ENCODE results near the gene ZNF587B.
A peak's percentile ranks its signal among the peaks of the same experiment; 100 is the strongest.
"Not testable (repeated sequence)": the region's sequence is repeated elsewhere in the genome, so short reads cannot be mapped to it uniquely, and the experiment has no call there.

Gene ZNF587B

DNA sequence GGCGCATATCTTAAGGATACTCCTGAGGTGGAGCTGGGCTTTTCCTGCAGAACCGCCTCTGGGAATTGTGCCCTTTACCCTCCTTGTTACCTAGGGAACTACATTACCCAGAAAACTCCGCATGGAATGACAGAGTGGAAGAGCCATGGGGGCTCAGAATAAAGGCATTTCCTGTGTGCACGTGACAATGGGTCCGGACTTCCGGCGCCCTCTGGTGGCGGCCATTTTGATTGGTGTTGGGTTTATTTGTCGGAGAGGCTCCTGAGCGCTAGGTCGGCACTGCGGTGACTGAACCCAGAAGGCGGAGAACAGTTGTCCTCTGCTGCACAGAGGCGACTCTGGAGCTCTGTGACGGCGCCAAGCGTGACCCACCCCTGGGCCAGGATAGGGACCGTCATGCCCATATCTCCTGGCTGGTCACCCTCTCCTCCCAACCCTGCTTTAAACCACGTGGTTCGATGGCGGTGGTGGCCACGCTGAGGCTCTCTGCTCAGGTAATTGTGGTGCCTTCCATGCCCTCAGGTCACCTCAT, at the start of gene ZNF587B:
ZNF587B (plus strand) TSS at position 229 of the 532 bp plus-strand sequence; CDS start at position 459, 230 bp downstream.
- peak; percentile 85 for DNase-seq (ENCODE audit: low read depth)

DNA sequence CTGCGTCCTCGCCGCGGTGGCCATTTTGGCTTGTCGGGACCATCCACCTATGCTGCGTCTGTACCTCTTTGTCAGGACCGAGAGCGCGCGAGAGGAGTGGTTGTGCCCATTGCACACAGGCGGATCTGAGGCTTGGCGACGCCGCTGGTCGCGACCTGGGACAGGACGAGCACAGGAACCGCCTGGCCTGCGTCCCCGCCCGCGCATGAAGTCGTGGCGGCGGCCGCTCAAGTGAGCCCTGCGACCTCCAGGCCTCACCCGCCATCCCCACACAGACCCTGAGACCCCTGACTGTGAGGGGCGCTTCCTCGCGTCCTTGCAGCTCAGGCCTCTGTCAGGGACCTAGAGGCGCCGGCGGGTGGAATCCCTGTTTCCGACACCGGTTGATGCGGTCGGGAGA, 43.8 kb upstream of the ZNF587B start:
- DNase-seq (ENCODE audit: low read depth): no peak

DNA sequence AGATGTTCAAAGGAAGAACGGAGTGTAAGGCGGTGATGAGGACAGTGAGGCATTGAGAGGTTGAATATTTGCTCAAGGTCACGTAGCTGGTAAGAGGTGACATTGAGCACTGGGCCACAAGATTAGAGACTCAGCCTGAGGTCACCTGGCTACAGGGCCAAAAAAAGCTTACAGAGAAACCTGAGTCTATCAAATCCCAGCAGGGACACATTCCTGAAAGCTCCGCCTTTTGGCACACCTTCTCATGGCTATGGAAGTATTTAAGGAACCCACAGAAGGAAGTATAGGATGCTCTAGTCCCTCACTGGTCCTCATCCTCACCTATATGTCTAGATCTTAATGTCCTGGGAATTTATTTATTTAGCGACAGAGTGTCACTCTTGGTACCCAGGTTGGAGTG, 43.2 kb upstream of the ZNF587B start:
- no peak for DNase-seq (ENCODE audit: low read depth)

DNA sequence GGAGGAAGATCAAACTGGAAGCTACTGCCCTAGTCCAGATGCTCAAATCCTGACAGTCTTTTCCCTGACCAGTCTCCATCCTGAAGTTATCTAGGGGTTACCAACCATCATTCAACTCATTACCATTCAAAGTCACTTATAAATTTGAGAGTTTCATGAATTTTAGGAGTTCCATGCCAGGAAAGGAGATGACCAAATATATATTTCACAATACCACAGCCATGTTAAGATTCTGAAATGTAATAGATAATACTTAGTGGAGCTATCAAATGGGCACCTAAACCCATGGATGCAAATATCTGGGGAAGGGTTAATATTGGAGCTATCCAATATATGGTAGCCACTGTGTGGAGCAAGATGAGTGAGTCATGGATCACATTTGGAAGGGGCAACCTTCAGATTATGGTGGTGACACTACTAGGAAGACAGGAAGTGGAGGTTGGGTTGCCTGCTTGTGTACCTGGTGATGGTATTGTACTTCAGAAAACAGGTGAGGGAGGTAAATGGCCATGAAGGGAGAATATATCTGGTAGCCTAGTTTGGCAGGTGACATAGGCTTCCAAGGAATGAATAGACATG, 41.9 kb upstream of the ZNF587B start:
- DNase-seq (ENCODE audit: low read depth): no peak

DNA sequence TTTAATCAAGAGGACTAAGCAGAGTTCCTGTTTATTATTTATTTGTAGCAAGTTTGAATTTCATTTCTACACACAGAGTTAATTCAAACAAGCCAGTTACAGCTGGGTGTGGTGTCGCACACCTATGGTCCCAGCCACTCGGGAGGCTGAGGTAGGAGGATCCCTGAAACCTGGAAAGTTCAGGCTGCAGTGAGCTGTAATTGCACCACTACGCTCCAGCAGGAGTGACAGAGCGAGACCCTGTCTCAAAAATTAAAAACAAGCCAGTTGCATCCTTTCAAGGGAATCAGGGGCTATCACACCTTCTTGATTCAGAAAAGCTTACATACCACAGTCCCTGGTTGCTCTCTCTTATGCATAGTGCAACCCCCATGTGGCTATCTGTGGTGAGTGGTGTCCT, 40.8 kb upstream of the ZNF587B start:
- DNase-seq (ENCODE audit: low read depth): no peak

DNA sequence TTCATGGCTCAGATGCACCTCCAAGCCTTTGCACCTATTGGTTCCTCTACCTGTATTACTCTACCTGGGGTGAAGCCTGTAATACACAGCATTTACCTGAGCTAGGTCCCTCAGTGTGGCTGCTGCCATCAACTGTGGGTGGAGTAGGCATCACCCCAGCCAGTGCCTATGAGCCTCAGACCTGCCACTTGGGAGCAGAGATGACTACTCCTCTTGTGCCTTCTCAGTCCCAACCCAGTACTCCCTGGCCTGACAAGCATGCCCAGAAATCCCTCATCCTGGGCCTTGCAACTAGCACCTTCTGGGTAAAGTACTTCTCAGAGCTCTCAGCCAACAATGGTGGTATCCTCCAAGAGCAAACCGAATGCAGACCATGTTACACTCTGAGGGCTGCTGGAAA, 33.5 kb upstream of the ZNF587B start:
- DNase-seq (ENCODE audit: low read depth): not testable (repeated sequence)

DNA sequence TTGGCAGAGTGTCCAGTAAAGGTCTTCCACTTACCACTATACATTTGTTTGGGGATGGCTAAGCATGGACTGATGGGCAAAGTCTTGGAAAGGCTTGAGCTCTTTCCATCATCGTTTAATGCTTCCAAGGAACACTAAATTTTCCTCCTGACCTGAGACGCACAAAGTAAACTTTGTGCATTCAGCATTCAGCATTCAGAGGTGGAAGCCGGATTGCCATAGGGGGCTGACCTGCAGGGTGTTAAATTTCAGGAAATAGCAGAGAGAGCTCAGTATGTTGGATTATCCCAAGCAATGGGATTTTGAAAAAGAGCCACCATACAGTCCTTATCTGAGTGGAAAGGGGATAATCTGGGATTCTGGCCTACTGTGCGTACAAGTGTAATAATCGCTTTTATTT, 29.4 kb upstream of the ZNF587B start:
- no peak for DNase-seq (ENCODE audit: low read depth)

DNA sequence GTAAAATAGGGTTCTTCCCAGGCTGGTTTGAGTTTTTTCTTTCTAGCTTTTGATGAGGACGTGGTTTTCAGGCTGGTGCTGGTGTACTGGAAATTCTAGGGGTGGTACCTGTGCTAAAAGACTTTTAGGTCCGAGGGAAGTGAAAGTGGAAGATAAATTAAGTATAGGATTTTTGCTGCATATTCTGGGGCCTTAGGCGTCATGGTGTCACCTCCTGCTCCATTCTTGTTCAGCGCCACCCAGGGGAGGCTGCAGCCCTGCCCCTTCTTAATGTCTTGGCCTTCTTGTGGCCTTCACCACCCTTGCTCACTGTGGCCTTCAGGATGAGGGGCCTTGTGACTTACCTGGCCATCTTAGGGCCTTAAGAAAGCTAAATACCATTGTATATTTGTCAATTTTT, 27.8 kb upstream of the ZNF587B start:
- no peak for DNase-seq (ENCODE audit: low read depth)

DNA sequence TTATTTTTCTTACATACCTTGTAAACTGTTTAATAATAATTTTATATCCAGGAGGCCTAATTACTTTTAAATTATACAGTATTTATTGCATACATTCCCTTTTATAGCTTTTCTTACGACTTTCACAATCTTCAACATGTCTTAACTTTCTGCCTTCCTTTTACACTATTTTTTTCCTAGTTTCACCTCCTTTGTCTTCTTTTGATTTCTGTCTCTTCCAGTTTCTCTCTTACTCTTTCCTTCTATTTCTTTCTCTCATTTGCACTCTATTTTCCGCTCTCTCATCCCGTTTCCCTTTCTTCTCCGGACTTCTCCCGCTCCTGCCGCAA, 26.9 kb upstream of the ZNF587B start:
- no peak for DNase-seq (ENCODE audit: low read depth)

DNA sequence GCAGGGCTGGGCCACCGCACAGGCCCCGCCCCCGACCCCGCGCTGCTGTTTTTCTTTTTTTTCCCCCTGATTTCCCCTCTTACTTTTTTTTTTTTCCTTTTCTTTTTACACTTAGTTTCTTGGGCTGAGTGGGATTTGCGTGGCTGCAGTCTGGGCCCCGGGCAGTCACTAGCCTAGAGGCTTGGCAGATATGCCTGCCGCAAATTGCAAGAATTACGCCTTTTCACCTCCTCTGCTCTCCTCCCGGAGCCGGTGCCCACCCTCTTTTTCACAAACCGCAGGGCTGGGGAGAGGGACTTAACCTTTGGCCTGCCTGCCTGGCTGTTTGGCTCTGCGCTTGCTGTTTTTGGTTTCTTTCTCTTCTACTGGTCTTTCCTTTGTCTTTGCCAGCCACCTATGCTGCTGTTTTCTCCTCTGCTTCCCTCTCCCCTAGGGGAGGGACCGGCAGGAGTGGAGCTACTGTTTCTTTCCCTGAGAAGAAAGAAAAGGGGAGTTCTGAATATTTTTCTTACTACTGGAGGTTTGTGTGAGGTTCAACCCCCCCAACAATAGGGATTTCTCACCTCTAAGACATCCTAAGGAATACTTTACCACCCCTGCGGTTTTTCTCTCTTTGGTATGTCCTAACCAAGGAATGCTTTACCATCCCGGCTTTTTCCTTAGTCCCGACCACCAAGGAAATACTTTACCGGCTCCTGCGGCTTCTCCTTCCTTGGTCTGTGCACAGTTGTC, 26.3 kb upstream of the ZNF587B start:
- DNase-seq (ENCODE audit: low read depth): peak; percentile 92

DNA sequence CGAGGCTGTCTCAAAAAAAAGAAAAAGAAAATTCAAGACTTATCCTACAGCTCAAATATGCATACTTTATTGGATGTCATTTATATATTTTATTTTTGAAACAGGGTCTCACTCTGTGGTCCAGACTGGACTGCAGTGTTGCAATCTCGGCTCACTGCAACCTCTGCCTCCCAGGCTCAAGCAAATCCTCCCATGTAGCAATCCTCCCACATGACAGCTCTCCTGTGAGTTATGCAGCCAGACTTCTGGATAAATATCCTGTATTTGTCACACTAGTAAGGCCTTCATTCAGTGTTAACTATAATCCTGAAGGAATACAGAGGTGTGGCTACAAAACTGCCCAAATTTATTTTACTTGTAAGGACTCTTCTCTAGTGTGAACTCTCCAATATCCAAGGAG, 22.6 kb upstream of the ZNF587B start:
- DNase-seq (ENCODE audit: low read depth): peak; percentile 91

DNA sequence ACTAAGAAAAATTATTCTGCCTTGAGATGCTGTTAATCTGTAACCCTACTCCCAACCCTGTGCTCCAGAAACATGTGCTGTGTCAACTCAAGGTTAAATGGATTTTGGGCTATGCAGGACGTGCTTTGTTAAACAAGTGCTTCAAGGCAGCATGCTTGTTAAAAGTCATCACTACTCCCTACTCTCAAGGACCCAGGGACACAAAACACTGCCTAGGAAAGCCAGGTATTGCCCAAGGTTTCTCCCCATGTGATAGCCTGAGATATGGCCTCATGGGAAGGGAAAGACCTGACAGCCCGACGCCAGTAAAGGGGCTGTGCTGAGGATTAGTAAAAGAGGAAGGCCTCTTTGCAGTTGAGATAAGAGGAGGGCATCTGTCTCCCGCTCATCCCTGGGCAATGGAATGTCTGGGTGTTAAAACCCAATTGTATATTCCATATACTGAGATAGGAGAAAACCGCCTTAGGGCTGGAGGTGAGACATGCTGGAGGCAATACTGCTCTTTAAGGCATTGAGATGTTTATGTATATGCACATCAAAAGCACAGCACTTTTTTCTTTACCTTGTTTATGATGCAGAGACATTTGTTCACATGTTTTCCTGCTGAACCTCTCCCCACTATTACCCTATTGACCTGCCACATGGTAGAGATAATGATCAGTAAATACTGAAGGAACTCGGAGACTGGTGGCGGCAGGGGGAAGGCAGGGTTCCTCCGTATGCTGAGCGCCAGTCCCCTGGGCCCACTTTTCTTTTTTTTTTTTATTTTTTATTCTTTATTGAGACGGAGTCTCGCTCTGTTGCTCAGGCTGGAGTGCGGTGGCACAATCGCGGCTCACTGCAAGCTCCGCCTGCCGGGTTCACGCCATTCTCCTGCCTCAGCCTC, 19.4 kb upstream of the ZNF587B start:
- peak; percentile 50 for DNase-seq (ENCODE audit: low read depth)

DNA sequence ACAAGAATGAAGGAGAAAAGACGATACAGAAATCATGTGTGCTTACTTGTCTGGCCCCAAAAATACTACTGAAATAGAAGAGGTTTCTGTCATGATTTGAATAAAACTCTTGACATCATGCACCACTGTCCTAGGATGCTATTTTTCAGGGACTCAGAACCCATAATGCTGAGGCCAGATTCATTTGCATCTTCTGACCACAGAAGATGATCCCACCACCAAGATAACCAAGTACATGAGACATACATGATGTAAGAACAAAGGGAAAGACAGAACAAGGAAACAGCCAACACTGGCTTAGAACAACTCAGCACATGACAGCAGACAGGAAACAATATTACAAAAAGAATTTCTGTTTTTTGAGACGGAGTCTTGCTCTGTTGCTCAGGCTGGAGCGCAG, 17.9 kb upstream of the ZNF587B start:
- DNase-seq (ENCODE audit: low read depth): peak; percentile 82

DNA sequence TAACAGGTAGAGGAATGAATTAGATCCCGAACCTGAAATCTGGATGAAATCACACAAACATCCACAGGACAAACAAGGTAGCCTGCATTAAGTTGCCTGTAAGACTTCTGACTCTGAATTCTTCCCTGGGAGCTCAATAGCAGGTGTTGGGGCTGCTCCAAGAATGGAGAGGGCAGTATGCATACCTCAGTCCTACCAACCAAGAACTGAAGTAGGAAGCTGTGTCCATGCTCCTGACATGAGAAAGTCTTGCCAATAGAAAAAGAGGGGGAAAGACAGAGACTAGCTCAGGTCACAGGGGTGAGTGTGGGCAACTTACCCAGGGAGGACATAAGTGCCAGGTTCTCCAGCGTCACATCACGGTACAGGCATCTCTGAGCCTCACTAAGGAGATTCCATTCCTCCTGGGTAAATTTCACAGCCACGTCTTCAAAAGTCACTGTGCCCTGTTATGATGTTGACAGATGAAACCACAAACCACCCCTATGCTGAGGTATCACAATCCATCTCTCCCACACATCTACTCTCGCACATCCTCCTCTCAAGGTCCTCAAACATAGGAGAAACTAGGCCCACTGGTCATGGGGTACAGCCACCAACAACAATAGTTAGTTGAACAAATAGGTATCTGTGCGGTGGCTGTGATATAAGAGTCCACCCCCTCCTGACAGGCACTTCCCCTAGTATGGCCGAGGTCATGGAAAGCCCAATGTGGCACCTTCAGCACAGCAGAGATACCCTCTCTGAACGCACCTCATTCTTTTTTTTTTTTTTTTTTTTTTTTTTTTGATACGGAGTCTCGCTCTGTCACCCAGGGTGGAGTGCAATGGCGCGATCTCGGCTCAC, 16.9 kb upstream of the ZNF587B start:
- DNase-seq (ENCODE audit: low read depth): not testable (repeated sequence)

DNA sequence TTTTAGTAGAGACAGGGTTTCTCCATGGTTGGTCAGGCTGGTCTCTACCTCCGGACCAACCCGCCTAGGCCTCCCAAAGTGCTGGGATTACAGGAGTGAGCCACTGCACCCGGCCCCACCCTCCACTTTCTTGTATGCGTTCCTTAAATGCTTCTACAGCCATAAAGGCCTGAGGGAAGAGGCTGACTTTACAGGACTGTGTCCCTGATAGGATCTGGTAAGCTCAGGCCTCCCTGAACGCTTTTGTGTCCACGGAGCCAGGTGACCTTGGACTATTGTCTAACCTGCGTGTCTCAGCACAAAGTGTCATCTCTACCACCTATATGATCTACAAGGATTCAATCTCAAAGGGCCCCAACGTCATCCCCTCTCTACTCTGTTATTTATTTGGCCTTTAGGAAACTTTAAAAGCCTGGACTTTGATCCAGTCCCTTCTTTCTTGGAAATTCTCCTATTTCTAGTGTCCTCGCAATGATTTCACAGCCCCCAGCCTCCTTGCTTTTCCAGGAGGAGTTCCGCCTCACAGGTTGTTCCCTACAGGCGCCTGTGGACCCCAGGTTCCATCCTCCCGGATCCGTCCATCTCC, 16.1 kb upstream of the ZNF587B start:
- no peak for DNase-seq (ENCODE audit: low read depth)

DNA sequence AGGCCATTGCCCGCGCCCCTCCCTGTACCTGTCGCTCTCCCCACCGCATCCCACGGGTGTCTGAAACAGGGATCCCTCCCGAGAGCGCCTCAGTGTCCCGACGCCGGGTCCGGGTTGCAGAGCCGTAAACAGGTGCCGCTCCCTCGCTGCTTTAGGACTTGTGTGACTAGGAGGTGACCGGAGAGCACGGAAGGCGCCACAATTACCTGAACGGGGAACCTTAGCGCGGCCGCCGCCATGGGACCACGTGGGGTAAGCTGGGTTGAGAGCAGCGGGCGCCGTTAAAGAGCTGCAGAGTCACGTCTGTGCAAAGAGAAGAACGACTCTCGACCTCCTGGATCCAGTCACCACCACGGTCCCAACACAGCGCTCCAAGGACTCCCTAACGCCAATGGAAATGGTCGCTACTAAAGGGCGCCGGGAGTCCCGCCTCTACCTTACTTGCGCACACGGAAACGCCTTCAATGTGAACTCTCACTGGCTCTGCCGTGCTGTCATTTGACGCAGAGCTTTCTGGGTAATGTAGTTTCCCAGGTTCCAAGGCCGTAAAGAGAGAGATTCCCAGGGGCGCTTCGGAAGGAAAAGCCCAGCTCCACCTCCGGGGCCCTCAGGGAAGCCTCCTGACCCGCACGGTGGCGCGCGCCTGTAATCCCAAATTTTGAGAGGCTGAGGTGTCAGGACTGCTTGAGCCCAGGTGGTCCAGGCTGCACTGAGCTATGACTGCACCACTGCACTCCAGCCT, 15.4 kb upstream of the ZNF587B start, which contains the start of gene ZNF552:
ZNF552 (minus strand) TSS at position 409 of the 742 bp plus-strand sequence; CDS start at position 239, 170 bp downstream.
- peak; percentile 92 for DNase-seq (ENCODE audit: low read depth)

DNA sequence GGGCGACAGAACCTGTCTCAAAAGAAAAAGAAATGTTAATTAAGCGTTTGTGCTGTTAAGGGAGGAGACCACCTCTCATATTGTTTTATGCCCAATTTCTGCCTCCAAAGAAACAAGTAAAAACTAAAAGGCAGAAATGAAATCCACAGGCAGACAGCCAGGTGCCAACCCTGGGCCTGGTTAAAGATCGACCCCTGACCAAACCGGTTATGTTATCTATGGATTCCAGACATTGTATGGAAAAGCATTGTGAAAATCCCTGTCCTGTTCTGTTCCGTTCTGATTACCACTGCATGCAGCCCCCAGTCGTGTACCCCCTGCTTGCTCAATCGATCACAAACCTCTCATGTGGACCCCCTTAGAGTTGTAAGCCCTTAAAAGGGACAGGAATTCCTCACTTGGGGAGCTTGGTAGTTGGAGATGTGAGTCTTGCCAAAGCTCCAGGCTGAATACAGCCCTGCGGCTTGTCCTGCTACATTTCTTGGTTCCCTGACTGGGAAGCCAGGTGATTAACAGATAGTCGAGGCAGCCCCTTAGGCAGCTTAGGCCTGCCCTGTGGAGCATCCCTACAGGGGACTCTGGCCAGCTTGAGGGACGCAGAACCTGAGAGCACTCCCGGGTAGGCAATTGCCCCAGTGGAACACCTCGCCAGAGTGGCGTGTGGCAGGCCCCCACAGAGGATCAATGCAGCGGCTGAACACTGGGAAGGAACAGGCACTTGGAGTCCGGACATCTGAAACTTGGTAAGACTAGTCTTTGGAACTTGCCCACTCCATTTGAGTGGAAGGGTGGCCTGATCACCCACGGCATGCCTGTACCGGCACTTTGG, 14.6 kb upstream of the ZNF587B start:
- DNase-seq (ENCODE audit: low read depth): no peak

DNA sequence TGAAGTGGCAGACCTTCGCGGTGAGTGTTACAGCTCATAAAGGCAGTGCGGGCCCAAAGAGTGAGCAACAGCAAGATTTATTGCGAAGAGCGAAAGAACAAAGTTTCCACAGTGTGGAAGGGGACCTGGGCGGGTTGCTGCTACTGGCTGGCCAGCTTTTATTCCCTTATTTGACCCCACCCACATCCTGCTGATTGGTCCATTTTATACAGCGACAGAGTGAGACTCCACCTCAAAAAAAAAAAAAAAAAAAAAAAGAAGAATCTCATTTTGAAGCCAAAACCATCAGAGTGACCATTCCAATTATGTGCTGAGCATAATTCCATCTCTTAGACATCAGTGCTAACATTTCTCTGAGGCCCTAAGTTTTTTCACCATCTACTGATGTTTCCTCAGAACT, 13.4 kb upstream of the ZNF587B start:
- DNase-seq (ENCODE audit: low read depth): no peak

DNA sequence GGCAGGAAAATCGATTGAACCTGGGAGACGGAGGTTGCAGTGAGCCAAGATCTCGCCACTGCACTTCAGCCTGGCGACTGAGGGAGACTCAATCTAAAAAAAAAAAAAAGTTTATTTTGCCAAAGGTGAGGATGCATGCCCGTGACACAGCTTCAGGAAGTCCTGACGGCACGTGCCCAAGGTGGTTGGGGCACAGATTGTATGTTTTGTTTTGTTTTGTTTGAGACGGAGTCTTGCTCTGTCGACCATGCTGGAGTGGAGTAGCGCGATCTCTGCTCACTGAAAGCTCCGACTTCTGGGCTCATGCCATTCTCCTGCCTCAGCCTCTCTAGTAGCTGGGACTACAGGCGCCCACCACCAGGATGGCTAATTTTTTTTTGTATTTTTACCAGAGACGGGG, 12.1 kb upstream of the ZNF587B start:
- DNase-seq (ENCODE audit: low read depth): no peak

DNA sequence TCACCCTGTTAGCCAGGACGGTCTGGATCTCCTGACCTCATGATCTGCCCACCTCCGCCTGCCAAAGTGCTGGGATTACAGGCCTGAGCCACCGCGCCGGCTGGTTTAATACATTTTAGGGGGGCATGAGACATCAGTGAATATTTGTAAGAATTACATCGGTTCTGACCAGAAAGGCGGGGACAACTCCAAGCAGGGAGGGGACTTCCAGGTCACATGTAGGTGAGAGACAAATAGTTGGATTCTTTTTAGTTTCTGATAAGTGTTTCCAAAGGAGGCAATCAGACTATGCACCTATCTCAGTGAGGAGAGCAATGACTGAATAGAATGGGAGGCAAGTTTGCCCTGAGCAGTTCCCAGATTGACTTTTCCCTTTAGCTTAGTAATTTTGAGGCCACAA, 11.7 kb upstream of the ZNF587B start:
- DNase-seq (ENCODE audit: low read depth): no peak

Data from amniotic epithelial cell (primary cell).